WTC11 (cell line): ENCODE results near the gene MYO18B.

Experiments
- ATF3 ChIP-seq: sonication (generic); formaldehyde crosslinking; conservative IDR thresholded peaks from 2 replicates; pipeline ENCODE4 v1.8.1; 2022; ENCODE audit warnings: mild to moderate bottlenecking, missing genetic modification reagents
- MLX ChIP-seq: sonication (generic); formaldehyde crosslinking; IDR thresholded peaks from 2 replicates; pipeline ENCODE4 v1.8.1; 2023; ENCODE audit warnings: mild to moderate bottlenecking, missing genetic modification reagents, moderate library complexity
- SP1 ChIP-seq: sonication (generic); formaldehyde crosslinking; conservative IDR thresholded peaks from 2 replicates; pipeline ENCODE4 v1.8.1; 2022; ENCODE audit warnings: missing genetic modification reagents
- TCF7 ChIP-seq: sonication (generic); formaldehyde crosslinking; IDR thresholded peaks from 2 replicates; pipeline ENCODE4 v1.8.0; 2022; ENCODE audit warnings: mild to moderate bottlenecking, low read depth, missing genetic modification reagents, moderate library complexity
- ZNF232 ChIP-seq: sonication (generic); formaldehyde crosslinking; IDR thresholded peaks from 2 replicates; pipeline ENCODE4 v1.8.0; 2022; ENCODE audit warnings: mild to moderate bottlenecking, missing genetic modification reagents
- TF ChIP-seq, protein P1 (sequence below): fragments of 200-600 bp; IDR thresholded peaks from 2 replicates; pipeline ENCODE4 v1.8.0; 2022; ENCODE audit warnings: antibody characterized with exemption

DNA sequence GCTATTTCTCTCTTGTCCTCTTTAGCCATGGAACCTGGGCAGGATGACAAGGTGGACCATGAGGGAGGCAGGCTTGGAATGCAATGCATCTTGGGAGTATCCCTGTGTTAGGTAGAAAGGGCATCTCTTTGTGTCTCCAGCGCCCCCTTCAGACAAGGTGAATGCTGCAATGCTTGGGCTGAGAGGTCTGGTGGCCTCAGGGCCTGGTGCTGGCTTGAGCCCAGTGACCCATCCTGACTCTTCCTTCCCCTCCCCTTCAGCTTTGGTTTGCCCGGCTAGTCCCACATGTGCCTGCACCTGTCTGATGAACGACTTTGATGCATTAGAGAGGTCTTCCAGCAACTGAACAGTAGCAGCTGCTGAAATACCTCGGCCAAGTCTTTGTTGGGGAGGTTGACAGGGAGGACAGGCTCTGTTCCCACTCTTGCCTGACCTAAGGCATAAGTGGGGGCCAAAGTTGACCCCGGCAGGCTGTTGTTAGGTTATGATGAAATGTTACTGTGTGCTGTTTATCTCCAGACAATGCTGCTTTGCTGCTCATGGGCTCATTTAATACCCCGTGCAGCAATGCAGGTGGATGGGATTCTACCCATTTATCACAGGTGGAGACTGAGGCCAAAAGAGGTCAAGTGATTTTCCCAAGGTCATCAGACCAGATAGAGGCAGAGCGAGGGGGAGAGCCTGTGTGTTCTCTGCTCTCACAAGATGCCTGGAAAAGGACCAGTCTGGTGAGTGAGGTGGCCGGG is 22.5 kb downstream of the MYO18B start:
- TF ChIP-seq TCF7 (CRISPR knock-in tag) (no peak), ZNF232 (CRISPR knock-in tag) (no peak), SP1 (CRISPR knock-in tag) (no peak), MLX (CRISPR knock-in tag) (no peak), ATF3 (CRISPR knock-in tag) (no peak)
- TF ChIP-seq, protein P1, sequence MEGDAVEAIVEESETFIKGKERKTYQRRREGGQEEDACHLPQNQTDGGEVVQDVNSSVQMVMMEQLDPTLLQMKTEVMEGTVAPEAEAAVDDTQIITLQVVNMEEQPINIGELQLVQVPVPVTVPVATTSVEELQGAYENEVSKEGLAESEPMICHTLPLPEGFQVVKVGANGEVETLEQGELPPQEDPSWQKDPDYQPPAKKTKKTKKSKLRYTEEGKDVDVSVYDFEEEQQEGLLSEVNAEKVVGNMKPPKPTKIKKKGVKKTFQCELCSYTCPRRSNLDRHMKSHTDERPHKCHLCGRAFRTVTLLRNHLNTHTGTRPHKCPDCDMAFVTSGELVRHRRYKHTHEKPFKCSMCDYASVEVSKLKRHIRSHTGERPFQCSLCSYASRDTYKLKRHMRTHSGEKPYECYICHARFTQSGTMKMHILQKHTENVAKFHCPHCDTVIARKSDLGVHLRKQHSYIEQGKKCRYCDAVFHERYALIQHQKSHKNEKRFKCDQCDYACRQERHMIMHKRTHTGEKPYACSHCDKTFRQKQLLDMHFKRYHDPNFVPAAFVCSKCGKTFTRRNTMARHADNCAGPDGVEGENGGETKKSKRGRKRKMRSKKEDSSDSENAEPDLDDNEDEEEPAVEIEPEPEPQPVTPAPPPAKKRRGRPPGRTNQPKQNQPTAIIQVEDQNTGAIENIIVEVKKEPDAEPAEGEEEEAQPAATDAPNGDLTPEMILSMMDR, result no peak
